GM18873 (cell line): Measurements from ENCODE around the gene R3HDM2.

Experiments
- ATAC-seq: cut with Tn5 transposase; IDR thresholded peaks from one replicate; pipeline ENCODE4 v1.9.1; 2021; ENCODE audit warnings: mild to moderate bottlenecking, moderate library complexity, moderate number of reproducible peaks; ENCODE audit not compliant: unreplicated experiment, low FRiP score

Gene R3HDM2

DNA sequence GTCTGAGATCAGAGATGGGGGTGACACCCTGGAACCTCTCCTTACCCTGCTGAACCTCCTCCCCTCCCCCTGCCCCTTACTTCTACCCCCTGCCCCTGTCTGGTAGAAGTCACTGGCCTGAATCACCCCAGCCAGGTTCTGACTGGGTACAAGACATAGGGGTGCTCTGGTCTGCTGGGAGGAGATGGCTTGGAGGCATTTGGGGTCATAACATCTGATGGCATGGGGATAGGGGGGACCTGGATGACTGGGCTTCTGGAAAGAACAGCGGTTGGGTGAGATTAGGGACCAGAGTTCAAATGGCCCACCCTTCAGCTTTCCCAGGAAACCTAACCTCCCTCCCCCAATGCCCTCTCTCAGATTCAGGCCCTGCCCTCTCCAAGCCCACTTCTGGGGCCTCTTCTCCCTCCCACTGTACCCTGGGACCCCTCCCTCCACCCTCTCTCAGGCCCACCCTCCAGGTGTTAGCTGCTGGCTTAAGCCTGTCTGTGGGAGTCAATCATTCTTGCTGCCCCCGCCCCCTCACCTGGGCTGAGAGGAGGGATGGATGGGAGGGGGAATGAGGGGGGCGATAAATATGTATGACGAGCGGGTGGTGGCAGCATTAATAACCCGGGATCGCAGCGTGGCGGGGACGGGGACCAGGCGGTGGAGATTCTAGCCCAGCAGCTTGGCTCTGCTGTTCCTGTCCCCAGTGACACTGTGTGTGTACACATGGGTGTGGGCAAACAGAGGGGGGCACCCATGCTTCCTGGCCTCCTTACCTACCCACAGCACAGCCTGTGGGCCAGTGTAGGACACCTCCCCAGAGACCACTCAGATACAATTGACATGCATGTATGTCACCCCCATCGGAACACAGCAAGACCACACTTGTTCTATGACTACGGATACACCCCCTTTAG lies 208.3 kb downstream of the R3HDM2 start:
- ATAC-seq, result no peak

DNA sequence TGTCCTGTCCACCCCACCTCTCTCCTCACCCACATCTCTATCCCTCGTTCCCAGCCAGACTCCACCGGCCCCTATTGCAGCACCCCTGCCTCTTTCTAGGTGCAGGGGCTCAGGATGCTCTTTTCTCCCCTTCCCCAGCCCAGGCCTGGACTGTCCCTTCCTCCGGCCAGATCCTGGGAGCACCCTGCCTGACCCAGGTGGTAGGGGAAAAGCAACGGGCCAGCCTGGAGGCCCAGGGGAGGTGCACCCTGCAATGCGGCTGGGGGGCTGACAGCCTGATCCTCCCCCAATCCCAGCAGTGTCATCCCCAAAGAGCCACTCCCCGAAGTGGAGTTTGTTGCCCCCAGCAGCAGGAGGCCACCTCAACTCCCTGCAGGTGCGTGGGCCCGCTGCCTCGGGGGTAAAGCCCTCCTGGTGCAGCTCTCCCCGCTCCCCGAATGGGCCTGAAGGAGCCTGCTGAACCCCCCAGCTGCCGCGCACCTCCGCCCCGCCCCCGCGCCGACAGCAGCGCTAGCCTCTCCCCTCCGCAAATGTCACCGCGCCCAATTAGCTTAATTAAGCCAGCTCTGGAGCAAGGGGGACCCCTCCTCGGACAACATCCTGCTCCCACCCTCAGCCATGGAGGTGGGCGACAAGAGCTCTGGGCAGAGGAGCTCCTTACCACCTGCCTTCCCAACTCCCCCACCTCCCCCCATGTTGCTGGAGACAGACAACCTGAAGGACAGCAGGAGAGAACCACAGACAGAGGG lies 209.5 kb downstream of the R3HDM2 start:
- ATAC-seq, result no peak

DNA sequence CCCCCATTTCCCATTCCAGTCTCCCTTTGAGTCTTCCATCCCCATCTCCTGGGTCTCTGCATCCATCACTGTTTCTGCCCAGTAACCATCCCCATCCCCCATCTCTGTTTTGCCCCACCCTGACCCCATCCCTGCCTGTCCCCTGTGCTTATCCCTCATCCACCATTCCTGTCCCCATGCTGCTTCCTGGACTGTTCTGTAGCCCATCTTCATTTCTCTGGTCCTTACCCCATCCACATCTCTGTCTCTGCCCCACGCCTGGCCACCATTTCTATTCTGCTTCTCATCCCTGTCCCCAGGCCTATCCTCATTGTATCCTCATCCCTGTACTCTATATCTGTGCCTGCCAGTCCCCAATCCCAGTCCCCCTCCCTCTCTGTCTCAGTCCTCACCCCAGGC lies 210.1 kb downstream of the R3HDM2 start:
- no peak for ATAC-seq

DNA sequence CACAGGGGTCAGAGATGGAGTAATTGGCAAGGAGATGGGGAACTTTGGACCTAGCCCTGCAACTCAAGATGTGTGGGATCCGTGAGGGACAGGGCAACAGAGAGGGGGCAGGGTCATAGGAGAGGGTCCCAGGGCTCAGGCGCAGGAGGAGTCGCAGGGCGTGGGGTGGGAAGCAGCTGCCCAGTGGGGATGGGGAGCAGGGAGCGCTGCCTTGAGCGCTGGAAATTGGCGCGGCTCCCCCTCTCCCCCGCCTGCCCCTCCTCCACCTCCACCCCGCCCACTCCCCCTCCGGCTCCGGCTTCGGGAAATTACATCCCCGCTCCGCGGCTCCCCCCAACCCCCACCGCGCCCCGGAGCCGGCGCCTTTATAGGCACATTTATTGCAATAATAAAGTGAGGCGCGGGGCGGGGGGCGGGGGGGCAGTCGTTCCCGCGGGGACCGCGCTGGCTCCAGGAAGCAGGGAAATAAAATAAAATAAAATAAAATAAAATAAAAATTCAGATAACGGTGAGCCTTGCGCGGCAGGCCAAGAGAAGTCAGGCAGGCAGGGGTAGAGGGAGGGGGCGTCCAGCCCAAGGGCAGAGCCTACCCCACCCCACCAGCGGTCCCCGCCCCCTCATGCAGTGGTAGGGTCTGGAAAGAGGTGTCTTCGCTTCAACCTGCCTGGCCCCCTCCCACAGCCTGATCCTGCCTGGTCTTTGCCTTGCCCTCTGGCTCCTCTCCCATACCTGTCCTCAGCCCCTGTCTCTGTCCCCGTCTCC lies 210.7 kb downstream of the R3HDM2 start:
- ATAC-seq, result no peak

DNA sequence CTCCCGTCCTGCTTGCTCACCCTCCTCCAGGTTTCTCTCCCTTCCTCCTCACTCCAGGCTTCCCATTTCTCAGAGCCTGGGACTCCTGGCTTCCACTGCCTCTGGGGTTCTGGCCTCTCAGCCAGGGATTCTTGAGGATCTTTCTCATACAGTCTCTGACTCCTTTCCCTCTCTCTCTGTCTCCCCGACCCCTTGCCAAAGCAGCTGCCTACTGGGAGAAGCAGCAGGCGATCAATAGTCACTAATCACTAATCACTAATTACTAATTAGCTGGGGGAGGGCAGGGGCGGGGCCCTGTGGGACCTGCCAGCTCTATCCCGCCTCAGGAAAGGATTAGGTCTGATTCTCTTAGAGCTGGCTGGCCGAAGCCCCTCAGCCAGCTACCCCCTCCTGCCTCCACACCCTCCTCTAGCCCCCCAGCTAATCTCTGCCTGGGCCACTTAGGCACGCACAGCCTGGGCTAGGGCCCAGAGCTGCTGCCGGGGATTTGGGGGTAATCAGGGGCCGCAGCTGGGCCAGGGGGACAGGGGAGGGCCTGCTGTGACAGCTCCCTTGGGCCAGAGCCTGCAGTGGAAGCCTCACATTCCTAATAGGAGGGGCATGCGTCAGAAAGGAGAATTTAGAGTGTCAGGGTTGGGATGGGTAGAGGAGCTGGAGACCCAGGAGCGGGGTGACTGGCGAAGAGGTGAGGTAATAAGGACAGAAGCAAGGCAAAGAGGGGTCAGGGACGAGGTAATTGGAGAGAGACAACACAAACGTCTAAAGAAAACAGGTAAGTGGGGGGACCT lies 211.4 kb downstream of the R3HDM2 start:
- ATAC-seq, result no peak

DNA sequence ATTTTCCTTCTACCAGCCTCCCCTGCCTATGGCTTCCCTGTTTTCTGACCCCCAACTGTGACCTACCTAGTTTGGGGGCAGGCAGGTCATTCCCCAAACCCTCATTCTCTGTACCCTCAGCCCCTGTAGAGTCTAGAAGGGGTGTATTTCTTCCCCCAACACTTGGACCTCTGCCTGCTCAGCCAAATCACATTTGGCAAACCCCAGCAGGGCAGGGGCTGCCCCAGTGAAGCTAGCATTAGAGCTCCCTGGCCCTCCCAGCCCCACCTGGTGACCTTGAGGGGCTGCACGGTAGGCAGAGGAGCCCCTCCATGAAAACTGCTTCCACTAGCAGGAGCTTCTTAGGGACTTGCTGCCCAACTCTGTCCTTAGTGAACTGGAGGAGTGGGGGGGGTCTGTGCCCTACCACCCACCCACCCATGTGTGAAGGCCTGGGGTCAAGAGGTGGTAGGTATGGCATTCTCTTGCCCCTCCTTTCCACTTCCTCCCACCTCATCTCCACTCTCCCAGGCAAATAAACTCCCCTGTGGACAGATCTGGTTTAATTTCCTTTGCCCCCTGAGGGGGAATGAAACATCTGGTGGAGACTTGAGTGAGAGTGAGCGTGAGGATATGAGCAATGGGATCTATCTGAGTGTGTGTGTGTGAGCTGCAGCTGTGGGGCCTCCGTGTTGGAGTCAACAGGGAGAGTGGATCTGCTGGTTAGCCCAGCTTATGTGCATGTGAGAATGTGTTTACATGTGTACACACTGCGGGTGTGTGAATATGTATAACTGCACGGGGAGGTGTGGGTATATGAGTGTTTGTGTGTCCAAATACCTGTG lies 212.6 kb downstream of the R3HDM2 start:
- ATAC-seq, result no peak

DNA sequence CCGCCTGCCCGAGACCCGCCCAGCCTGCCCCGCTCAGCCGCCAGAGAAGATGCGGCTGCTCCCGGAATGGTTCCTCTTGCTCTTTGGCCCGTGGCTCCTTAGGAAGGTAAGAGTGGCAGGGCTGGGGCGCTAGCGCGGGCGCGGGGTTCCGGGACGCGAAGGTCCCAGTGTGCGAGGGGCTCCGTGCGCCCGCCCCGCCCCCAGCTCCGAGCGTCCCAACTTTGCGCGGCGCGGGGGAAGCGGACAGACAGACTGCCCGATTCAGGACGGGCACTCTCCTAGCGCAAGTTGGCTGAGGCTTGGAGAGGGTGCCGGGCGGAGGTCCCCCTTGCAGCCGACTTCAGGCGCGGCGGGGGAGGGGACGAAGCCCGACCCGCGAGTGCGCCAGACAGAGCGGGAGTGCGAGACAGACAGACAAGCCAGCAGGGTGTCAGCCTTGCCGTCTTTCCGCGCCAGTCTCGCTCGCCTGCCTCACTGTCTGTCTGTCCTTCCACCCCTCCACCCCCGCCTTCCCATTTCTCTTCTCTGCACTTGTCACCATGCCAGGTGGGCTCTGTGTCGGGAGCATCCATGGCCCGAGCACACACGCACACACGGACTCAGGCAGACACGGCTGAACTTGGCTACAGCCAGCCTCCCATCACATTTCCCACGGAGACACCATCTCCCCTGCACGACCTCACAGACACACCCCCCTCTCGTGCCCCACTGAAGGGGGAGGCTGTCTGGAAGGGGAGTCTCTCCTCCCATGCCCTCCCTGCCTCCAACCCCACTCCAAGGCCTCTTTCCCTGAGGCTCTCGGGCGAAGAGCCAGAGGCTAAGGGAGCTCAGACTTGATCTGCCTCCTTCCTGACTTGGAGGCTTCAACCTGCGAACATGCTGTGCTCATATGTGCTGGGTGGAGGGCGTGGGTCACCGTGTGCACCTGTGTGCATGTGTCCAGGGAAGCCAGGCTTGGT lies 213.6 kb downstream of the R3HDM2 start:
- no peak for ATAC-seq

DNA sequence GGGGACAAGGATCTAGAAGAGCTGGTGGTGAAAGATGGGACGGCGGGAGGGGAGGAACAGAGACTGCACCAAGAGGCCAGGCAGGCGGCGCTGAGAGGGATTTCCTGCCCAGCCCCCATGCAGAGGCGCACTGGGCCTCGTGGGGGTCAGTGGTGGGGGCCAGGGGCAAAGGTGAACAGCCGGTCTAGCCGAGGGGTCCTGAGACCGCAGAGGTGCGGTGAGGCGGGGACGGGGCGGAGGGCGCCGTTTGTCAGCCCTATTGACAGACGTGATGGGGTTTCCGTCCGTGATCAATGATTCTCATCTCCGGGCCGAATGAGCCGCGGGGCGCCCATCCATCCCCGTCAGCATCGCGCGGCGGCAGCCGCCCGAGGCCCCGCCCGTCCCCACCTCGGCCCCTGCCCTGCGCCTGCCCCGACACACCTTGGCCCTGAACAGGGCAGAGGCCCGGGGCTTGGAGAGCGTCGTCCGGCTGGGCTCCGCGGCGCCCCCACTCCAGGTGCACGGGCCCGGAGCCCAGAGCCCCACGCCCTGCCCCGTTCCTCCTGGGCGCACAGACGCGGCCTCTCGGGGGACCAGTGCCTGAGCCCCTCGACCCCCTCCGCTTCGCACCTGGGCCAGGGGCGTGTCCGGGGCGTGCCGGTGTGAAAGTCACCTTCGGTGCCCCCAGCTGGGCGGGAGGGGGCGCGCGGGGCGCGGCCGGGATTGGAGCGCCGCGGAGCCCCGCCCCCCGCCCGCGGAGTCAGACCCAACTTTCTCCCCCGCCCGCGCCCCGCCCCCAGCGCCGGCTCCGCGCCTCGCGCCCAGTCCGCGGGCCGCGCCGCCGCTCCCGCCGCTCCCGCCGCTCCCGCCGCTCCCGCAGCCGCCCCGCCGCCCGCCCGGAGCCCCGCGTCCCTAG lies 214.6 kb downstream of the R3HDM2 start, which contains the start of gene NXPH4:
NXPH4 (plus strand) TSS at position 781 of the 898 bp plus-strand sequence. CDS start 176 bp downstream, outside the sequence.
- no peak for ATAC-seq

DNA sequence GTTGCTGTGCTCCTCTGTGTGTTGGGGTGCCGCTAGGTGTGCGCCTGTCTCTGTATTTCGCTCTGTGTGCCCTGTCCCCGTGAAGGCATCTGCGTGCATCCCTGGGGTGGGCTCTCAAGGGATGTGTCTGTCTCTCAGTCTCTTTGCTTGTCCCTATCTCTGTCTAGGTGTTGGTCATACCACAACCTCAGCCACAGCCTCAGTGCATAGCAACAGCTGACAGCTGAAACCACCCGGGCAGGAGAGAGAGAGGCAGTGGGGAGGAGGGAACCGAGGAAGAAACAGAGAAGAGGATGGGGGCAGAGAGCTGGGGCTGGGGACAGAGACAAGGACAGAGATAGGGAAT lies 215.2 kb downstream of the R3HDM2 start:
- ATAC-seq, result no peak

DNA sequence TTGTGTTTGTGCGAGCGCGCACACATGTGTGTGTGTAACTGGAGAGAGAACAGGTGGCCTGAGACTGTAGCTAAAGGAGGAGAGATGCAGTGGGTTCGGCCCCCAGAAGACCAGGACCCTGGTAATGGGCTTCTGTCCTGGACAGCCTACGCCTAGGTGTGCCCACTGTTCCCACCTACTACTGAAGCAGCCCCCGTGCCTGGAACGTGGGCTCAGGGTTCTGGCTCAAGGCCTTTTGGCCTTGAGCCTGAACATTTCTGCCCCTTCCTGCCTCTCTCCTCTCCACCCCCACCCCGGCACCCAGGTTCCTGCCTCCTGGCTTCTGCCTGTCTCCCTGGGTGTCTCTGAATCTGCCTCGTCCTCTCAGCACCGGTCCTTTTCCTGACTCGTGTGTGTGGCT lies 215.8 kb downstream of the R3HDM2 start:
- no peak for ATAC-seq

DNA sequence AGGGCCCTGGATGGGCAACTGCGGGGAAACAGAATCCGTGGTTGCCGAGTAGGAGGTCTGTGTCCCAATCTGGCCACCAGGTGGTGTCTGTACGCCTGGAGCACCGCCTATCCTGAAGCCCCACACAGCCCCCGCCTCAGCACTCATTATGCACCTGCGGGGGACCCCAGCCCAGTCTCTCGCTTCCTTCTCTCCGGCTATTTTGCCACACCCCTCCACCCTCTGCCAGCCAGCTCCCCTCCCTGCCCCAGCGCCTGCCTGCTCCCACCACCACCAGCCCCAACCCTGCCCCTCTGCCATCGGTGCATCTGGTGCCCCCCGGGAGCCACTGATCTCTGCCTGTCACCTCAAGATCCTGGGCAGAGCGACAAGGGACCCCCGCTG lies 216.5 kb downstream of the R3HDM2 start:
- ATAC-seq, result no peak

DNA sequence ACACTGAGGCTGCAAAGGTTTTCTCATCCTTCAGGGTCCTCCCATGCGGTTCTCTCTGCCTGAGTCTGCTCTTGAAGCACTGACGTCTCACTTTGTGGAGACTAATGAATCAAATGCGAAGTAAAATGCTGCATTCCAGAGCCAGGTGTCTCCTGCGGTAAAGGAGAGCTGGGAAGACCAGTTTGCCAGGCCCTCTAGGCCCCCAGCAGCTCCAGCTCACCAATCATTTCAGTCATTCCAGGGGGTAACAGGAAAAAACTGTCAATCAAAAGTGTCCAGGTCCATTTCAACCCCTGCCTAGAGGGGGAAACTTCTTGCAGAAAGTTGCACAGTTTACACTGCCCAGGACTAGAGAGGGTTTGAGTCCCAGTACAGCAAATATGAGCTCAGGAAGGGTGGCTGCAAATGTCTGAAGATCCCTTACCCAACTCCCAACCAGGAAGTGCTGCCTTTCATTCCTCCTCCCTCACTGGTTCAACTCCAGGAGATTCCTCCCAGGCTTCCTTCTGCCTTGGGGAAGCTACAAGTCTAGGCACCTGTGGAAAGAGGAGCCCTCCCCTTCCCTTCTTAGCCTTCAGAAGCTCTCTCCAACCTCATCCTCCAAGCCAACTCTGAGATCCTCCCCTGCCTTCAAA lies 217.0 kb downstream of the R3HDM2 start:
- ATAC-seq, result no peak

DNA sequence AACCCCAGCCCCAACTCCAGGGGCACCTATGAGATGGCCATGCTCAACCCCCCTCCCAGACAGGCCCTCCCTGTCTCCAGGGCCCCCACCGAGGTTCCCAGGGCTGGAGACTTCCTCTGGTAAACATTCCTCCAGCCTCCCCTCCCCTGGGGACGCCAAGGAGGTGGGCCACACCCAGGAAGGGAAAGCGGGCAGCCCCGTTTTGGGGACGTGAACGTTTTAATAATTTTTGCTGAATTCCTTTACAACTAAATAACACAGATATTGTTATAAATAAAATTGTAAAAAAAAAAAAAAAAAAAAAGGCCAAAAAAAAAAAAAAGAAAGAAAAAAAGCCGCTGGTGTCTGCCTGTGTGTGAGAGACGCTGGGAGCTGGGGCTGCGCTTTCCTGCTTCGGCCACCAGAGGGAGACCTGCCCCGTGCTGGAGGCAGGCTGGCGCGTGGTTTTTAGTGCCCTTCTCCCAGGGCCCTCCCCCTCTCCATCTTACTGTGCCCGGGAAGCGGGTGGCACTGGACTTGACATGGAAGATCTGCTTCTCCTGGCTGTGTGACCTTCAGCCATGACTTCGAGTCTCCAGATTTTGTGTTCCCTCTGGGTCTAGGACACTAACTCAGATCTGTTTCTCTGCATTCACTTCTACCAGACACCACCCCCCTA lies 217.7 kb downstream of the R3HDM2 start:
- ATAC-seq, result no peak

DNA sequence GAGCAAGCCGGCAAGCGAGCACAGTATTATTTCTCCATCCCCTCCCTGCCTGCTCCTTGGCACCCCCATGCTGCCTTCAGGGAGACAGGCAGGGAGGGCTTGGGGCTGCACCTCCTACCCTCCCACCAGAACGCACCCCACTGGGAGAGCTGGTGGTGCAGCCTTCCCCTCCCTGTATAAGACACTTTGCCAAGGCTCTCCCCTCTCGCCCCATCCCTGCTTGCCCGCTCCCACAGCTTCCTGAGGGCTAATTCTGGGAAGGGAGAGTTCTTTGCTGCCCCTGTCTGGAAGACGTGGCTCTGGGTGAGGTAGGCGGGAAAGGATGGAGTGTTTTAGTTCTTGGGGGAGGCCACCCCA lies 218.2 kb downstream of the R3HDM2 start:
- no peak for ATAC-seq

DNA sequence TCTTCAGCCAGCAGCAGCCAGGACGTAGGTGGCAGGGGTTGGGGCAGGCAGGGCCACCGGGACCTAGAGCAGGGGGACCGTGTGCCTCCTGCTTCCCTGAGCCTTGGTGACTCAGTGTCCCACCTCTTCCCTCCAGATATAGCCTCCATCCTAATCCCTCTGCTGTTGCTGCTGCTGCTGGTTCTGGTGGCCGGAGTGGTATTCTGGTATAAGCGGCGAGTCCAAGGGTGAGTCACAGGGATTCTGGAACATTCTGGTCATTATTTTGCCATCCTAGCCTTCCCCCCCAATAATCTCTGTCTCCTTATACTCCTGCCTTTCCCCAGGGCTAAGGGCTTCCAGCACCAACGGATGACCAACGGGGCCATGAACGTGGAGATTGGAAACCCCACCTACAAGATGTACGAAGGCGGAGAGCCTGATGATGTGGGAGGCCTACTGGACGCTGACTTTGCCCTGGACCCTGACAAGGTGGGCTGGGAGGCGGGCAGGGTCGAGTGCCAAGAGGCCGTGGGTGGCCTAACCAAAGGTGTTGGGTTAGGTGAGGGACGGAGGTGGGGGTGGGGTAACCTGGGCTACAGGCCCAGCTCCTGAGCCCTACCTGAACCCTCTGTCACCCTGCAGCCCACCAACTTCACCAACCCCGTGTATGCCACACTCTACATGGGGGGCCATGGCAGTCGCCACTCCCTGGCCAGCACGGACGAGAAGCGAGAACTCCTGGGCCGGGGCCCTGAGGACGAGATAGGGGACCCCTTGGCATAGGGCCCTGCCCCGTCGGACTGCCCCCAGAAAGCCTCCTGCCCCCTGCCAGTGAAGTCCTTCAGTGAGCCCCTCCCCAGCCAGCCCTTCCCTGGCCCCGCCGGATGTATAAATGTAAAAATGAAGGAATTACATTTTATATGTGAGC lies 218.8 kb downstream of the R3HDM2 start:
- ATAC-seq, result no peak
